Trophoblast cell (in vitro differentiated cells and primary cell): ENCODE measurements around the gene SEL1L3.

Source experiments
- DNase-seq, 2 donors: peaks; one replicate each; pipeline ENCODE4 v3.0.0-alpha.2; 2016
- H2AFZ ChIP-seq: 2 replicates; pipeline ENCODE4 v1.6.1; 2013; ENCODE audit warnings: low read length, moderate library complexity, mild to moderate bottlenecking; ENCODE audit not compliant: insufficient read depth, poor library complexity
- H2AK5ac ChIP-seq: 2 replicates; pipeline ENCODE4 v1.6.1; 2013; ENCODE audit warnings: mild to moderate bottlenecking, low read length
- H2BK120ac ChIP-seq: 2 replicates; pipeline ENCODE4 v1.6.1; 2013; ENCODE audit warnings: low read length, mild to moderate bottlenecking, moderate library complexity; ENCODE audit not compliant: insufficient read depth, poor library complexity
- H2BK12ac ChIP-seq: 2 replicates; pipeline ENCODE4 v1.6.1; 2013; ENCODE audit warnings: mild to moderate bottlenecking, low read length, moderate library complexity
- H2BK5ac ChIP-seq: 2 replicates; pipeline ENCODE4 v1.6.1; 2013; ENCODE audit warnings: low read length, low read depth, moderate library complexity, mild to moderate bottlenecking; ENCODE audit not compliant: poor library complexity
- H3K14ac ChIP-seq: 2 replicates; pipeline ENCODE4 v1.6.1; 2013; ENCODE audit warnings: mild to moderate bottlenecking, low read length
- H3K18ac ChIP-seq: 2 replicates; pipeline ENCODE4 v1.6.1; 2013; ENCODE audit warnings: mild to moderate bottlenecking, low read length
- H3K23ac ChIP-seq: 2 replicates; pipeline ENCODE4 v1.6.1; 2013; ENCODE audit warnings: low read length
- H3K27ac ChIP-seq: 2 replicates; pipeline ENCODE4 v1.5.1; 2013; ENCODE audit warnings: low read depth, mild to moderate bottlenecking, inconsistent platforms, low read length, moderate library complexity
- H3K27me3 ChIP-seq: 2 replicates; pipeline ENCODE4 v1.6.1; 2013; ENCODE audit warnings: inconsistent platforms, mild to moderate bottlenecking, low read length, moderate library complexity; ENCODE audit not compliant: insufficient read depth
- H3K36me3 ChIP-seq, 2 experiments: 1 replicate in 1 of 2; 2 replicates in 1 of 2; pipeline ENCODE4 v1.6.1; 2013; ENCODE audit warnings: low read length in 2 of 2, mild to moderate bottlenecking in 2 of 2, moderate library complexity in 1 of 2; ENCODE audit not compliant: insufficient read depth in 2 of 2, control insufficient read depth in 1 of 2
- H3K4ac ChIP-seq: 2 replicates; pipeline ENCODE4 v1.6.1; 2013; ENCODE audit warnings: low read depth, mild to moderate bottlenecking, low read length, moderate library complexity
- H3K4me1 ChIP-seq, 2 experiments: 1 replicate in 1 of 2; 2 replicates in 1 of 2; pipeline ENCODE4 v1.6.1; 2013; ENCODE audit warnings: low read length in 2 of 2, mild to moderate bottlenecking in 2 of 2, moderate library complexity in 1 of 2; ENCODE audit not compliant: insufficient read depth in 2 of 2, control insufficient read depth in 1 of 2
- H3K4me2 ChIP-seq: 2 replicates; pipeline ENCODE4 v1.6.1; 2013; ENCODE audit warnings: inconsistent platforms, mild to moderate bottlenecking, low read length, moderate library complexity
- H3K4me3 ChIP-seq: 2 replicates; pipeline ENCODE4 v1.5.1; 2013; ENCODE audit warnings: mild to moderate bottlenecking, low read depth, low read length, inconsistent platforms
- H3K79me1 ChIP-seq: one replicate; pipeline ENCODE4 v1.6.1; 2013; ENCODE audit warnings: low read length
- H3K79me2 ChIP-seq: 2 replicates; pipeline ENCODE4 v1.6.1; 2013; ENCODE audit warnings: low read length, mild to moderate bottlenecking; ENCODE audit not compliant: control insufficient read depth, insufficient read depth, poor library complexity
- H3K9ac ChIP-seq: 2 replicates; pipeline ENCODE4 v1.6.1; 2013; ENCODE audit warnings: mild to moderate bottlenecking, low read length
- H3K9me3 ChIP-seq: 2 replicates; pipeline ENCODE4 v1.6.1; 2013; ENCODE audit warnings: low read depth, mild to moderate bottlenecking, control low read depth, inconsistent platforms, low read length; ENCODE audit not compliant: insufficient read depth
- H4K12ac ChIP-seq: 2 replicates; pipeline ENCODE4 v1.6.1; 2013; ENCODE audit warnings: low read depth, mild to moderate bottlenecking, low read length, moderate library complexity
- H4K8ac ChIP-seq: 2 replicates; pipeline ENCODE4 v1.6.1; 2013; ENCODE audit warnings: low read depth, mild to moderate bottlenecking, low read length, moderate library complexity
- H4K91ac ChIP-seq: one replicate; pipeline ENCODE4 v1.6.1; 2013; ENCODE audit warnings: low read depth, mild to moderate bottlenecking, low read length, moderate library complexity
- WGBS: extraction: QIAGEN DNeasy Blood & Tissue Kit; methylation state at CpG from one replicate; pipeline ENCODE4 v1.1.7; 2013; ENCODE audit warnings: missing lambda C conversion rate; ENCODE audit not compliant: insufficient read length, insufficient coverage; ENCODE audit errors: extremely low coverage; 5-methylcytosine and 5-hydroxymethylcytosine counted together

Gene SEL1L3

GRCh38 chr4:25817059-25817681 lies 45.6 kb downstream of the SEL1L3 start:
- H3K4me2 ChIP-seq, result no peak overlapping the region
- H3K4me3 ChIP-seq, result no peak overlapping the region
- no peaks in the 10 kb centered on the region for H3K9me3 ChIP-seq
- H3K18ac ChIP-seq, result no peak overlapping the region
- H2BK12ac ChIP-seq, result no peak overlapping the region
- no peak overlapping the region for H3K14ac ChIP-seq
- peaks cover 0 to 2% of the 10 kb centered on the region in 2 experiments for H3K36me3 ChIP-seq
- no peak overlapping the region for H2BK5ac ChIP-seq
- no peak overlapping the region for H2AFZ ChIP-seq
- DNase-seq, result peak; percentile 58 to 86
- no peak overlapping the region for H3K4ac ChIP-seq
- no CpG with 5 or more reads among the region's 8 CpGs for WGBS
- H3K4me1 ChIP-seq, result peaks cover 2 to 3% of the 10 kb centered on the region in 2 experiments
- no peaks in the 10 kb centered on the region for H3K79me2 ChIP-seq
- H3K23ac ChIP-seq, result no peak overlapping the region
- no peak overlapping the region for H4K91ac ChIP-seq
- no peak overlapping the region for H2AK5ac ChIP-seq
- no peak overlapping the region for H4K8ac ChIP-seq
- H2BK120ac ChIP-seq, result no peak overlapping the region
- no peaks in the 10 kb centered on the region for H3K79me1 ChIP-seq
- H3K27ac ChIP-seq, result no peak overlapping the region
- H3K9ac ChIP-seq, result no peak overlapping the region
- no peak overlapping the region for H4K12ac ChIP-seq
- no peaks in the 10 kb centered on the region for H3K27me3 ChIP-seq

GRCh38 chr4:25816591-25817058 lies 46.2 kb downstream of the SEL1L3 start:
- no peak overlapping the region for H3K9ac ChIP-seq
- no peaks in the 10 kb centered on the region for H3K79me2 ChIP-seq
- H3K27me3 ChIP-seq, result no peaks in the 10 kb centered on the region
- H2AFZ ChIP-seq, result no peak overlapping the region
- no peak overlapping the region for H3K4me2 ChIP-seq
- H2BK120ac ChIP-seq, result no peak overlapping the region
- H3K9me3 ChIP-seq, result no peaks in the 10 kb centered on the region
- peaks cover 2 to 3% of the 10 kb centered on the region in 2 experiments for H3K4me1 ChIP-seq
- no peak overlapping the region for H4K8ac ChIP-seq
- H3K14ac ChIP-seq, result no peak overlapping the region
- H3K36me3 ChIP-seq, result peaks cover 0 to 2% of the 10 kb centered on the region in 2 experiments
- no peak overlapping the region for H2BK5ac ChIP-seq
- H3K27ac ChIP-seq, result no peak overlapping the region
- H3K4ac ChIP-seq, result no peak overlapping the region
- H2BK12ac ChIP-seq, result no peak overlapping the region
- no peak overlapping the region for H3K4me3 ChIP-seq
- no peak overlapping the region for H3K18ac ChIP-seq
- no peaks in the 10 kb centered on the region for H3K79me1 ChIP-seq
- H2AK5ac ChIP-seq, result no peak overlapping the region
- no CpG with 5 or more reads among the region's 2 CpGs for WGBS
- H4K12ac ChIP-seq, result no peak overlapping the region
- DNase-seq, result no peak
- no peak overlapping the region for H4K91ac ChIP-seq
- no peak overlapping the region for H3K23ac ChIP-seq

- no peak overlapping the region for H3K4me3 ChIP-seq
- H3K9ac ChIP-seq, result no peak overlapping the region
- DNase-seq, result no peak
- WGBS, result no CpG with 5 or more reads among the region's 5 CpGs
- H2BK12ac ChIP-seq, result no peak overlapping the region
- no peak overlapping the region for H3K18ac ChIP-seq
- H2AK5ac ChIP-seq, result no peak overlapping the region
- no peak overlapping the region for H3K4ac ChIP-seq
- H3K4me2 ChIP-seq, result no peak overlapping the region
- H2BK120ac ChIP-seq, result no peak overlapping the region
- no peaks in the 10 kb centered on the region for H3K9me3 ChIP-seq
- no peaks in the 10 kb centered on the region for H3K79me2 ChIP-seq
- H4K8ac ChIP-seq, result no peak overlapping the region
- no peaks in the 10 kb centered on the region for H3K27me3 ChIP-seq
- no peak overlapping the region for H4K12ac ChIP-seq
- H3K14ac ChIP-seq, result no peak overlapping the region
- no peaks in the 10 kb centered on the region for H3K79me1 ChIP-seq
- peaks cover 6 to 7% of the 10 kb centered on the region in 2 experiments for H3K4me1 ChIP-seq
- no peak overlapping the region for H2BK5ac ChIP-seq
- H3K23ac ChIP-seq, result no peak overlapping the region
- H2AFZ ChIP-seq, result no peak overlapping the region
- no peak overlapping the region for H3K27ac ChIP-seq
- H4K91ac ChIP-seq, result no peak overlapping the region
- H3K36me3 ChIP-seq, result peaks cover 0 to 2% of the 10 kb centered on the region in 2 experiments
Observed at GRCh38 chr4:25815586-25815985, 47.2 kb downstream of the SEL1L3 start.

- Histone ChIP-seq H3K23ac (no peak overlapping the region), H4K12ac (no peak overlapping the region), H2BK12ac (no peak overlapping the region), H2AK5ac (no peak overlapping the region), H3K27ac (no peak overlapping the region), H3K36me3 (peaks cover 0 to 2% of the 10 kb centered on the region in 2 experiments), H4K8ac (no peak overlapping the region), H2BK5ac (no peak overlapping the region), H3K4ac (no peak overlapping the region), H3K18ac (no peak overlapping the region), H3K79me1 (no peaks in the 10 kb centered on the region), H3K79me2 (no peaks in the 10 kb centered on the region), H2BK120ac (no peak overlapping the region), H3K9me3 (no peaks in the 10 kb centered on the region), H3K27me3 (no peaks in the 10 kb centered on the region), H3K4me1 (peaks cover 6 to 7% of the 10 kb centered on the region in 2 experiments), H3K4me2 (no peak overlapping the region), H4K91ac (no peak overlapping the region), H3K9ac (no peak overlapping the region), H3K14ac (no peak overlapping the region), H2AFZ (no peak overlapping the region), H3K4me3 (no peak overlapping the region)
- DNase-seq, result peak; percentile 89 to 90
- WGBS, result no CpG with 5 or more reads among the region's 13 CpGs
Observed at GRCh38 chr4:25814301-25815136, 48.3 kb downstream of the SEL1L3 start.
